HL-60 (cell line): ENCODE results near the gene SPATA33.

Source experiments
- CTCF ChIP-seq: IDR thresholded peaks from one replicate; pipeline ENCODE4 v1.5.1; 2011; ENCODE audit warnings: low read length, control low read depth, inconsistent platforms; ENCODE audit not compliant: insufficient read depth
- GABPA ChIP-seq: IDR thresholded peaks from 2 replicates; pipeline ENCODE4 v1.6.1; 2012; ENCODE audit warnings: low read depth
- POLR2AphosphoS5 ChIP-seq: IDR thresholded peaks from 2 replicates; pipeline ENCODE4 v1.6.1; 2012; ENCODE audit warnings: low read depth
- SPI1 ChIP-seq: IDR thresholded peaks from 2 replicates; pipeline ENCODE4 v1.6.1; 2012; ENCODE audit warnings: low read depth, mild to moderate bottlenecking, borderline replicate concordance
- TF ChIP-seq, protein P1 (sequence below): IDR thresholded peaks from 2 replicates; pipeline ENCODE4 v1.6.1; 2012; ENCODE audit warnings: low read depth; ENCODE audit not compliant: insufficient replicate concordance

GRCh38 chr16:89655062-89655643 lies 2.5 kb upstream of the SPATA33 start:
- TF ChIP-seq CTCF: no peak
- no peak for TF ChIP-seq POLR2AphosphoS5
- TF ChIP-seq, protein P1, sequence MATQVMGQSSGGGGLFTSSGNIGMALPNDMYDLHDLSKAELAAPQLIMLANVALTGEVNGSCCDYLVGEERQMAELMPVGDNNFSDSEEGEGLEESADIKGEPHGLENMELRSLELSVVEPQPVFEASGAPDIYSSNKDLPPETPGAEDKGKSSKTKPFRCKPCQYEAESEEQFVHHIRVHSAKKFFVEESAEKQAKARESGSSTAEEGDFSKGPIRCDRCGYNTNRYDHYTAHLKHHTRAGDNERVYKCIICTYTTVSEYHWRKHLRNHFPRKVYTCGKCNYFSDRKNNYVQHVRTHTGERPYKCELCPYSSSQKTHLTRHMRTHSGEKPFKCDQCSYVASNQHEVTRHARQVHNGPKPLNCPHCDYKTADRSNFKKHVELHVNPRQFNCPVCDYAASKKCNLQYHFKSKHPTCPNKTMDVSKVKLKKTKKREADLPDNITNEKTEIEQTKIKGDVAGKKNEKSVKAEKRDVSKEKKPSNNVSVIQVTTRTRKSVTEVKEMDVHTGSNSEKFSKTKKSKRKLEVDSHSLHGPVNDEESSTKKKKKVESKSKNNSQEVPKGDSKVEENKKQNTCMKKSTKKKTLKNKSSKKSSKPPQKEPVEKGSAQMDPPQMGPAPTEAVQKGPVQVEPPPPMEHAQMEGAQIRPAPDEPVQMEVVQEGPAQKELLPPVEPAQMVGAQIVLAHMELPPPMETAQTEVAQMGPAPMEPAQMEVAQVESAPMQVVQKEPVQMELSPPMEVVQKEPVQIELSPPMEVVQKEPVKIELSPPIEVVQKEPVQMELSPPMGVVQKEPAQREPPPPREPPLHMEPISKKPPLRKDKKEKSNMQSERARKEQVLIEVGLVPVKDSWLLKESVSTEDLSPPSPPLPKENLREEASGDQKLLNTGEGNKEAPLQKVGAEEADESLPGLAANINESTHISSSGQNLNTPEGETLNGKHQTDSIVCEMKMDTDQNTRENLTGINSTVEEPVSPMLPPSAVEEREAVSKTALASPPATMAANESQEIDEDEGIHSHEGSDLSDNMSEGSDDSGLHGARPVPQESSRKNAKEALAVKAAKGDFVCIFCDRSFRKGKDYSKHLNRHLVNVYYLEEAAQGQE: no peak
- no peak for TF ChIP-seq GABPA
- no peak for TF ChIP-seq SPI1
